GM19468 (cell line): ENCODE measurements around the gene CCDC85A.

Experiments used
- ATAC-seq: cut with Tn5 transposase; IDR thresholded peaks from one replicate; pipeline ENCODE4 v1.9.1; 2021; ENCODE audit warnings: mild to moderate bottlenecking, moderate library complexity, moderate number of reproducible peaks; ENCODE audit not compliant: unreplicated experiment; ENCODE audit errors: extremely low read depth

CCDC85A gene

GRCh38 chr2:56192664-56193305 lies 9.0 kb downstream of the CCDC85A start:
- no peak for ATAC-seq

- no peak for ATAC-seq
Measured at GRCh38 chr2:56195563-56195962, 11.8 kb downstream of the CCDC85A start.

- ATAC-seq = no peak
Measured at GRCh38 chr2:56197816-56198215, 14.0 kb downstream of the CCDC85A start.

- ATAC-seq = no peak
Measured at GRCh38 chr2:56198936-56199335, 15.1 kb downstream of the CCDC85A start.

GRCh38 chr2:56199492-56199891 lies 15.7 kb downstream of the CCDC85A start:
- no peak for ATAC-seq

- no peak for ATAC-seq
Measured at GRCh38 chr2:56202381-56203121, 18.8 kb downstream of the CCDC85A start.

GRCh38 chr2:56204556-56204955 lies 20.8 kb downstream of the CCDC85A start:
- no peak for ATAC-seq

GRCh38 chr2:56206250-56206649 lies 22.5 kb downstream of the CCDC85A start:
- ATAC-seq = no peak

- ATAC-seq = no peak
Measured at GRCh38 chr2:56207760-56208159, 24.0 kb downstream of the CCDC85A start.

- no peak for ATAC-seq
Measured at GRCh38 chr2:56208380-56208779, 24.6 kb downstream of the CCDC85A start.

- no peak for ATAC-seq
Measured at GRCh38 chr2:56209701-56210100, 25.9 kb downstream of the CCDC85A start.

GRCh38 chr2:56210291-56210690 lies 26.5 kb downstream of the CCDC85A start:
- ATAC-seq = no peak

- no peak for ATAC-seq
Measured at GRCh38 chr2:56211048-56211447, 27.3 kb downstream of the CCDC85A start.

GRCh38 chr2:56215911-56216310 lies 32.1 kb downstream of the CCDC85A start:
- no peak for ATAC-seq

GRCh38 chr2:56217106-56217505 lies 33.3 kb downstream of the CCDC85A start:
- no peak for ATAC-seq

GRCh38 chr2:56222481-56222880 lies 38.7 kb downstream of the CCDC85A start:
- no peak for ATAC-seq

- no peak for ATAC-seq
Measured at GRCh38 chr2:56224316-56224715, 40.5 kb downstream of the CCDC85A start.

- no peak for ATAC-seq
Measured at GRCh38 chr2:56227811-56228210, 44.0 kb downstream of the CCDC85A start.

GRCh38 chr2:56229397-56230060 lies 45.7 kb downstream of the CCDC85A start:
- no peak for ATAC-seq

GRCh38 chr2:56230156-56230555 lies 46.4 kb downstream of the CCDC85A start:
- ATAC-seq = no peak

- ATAC-seq = no peak
Measured at GRCh38 chr2:56231361-56231760, 47.6 kb downstream of the CCDC85A start.
